ENCODE results near the gene ARHGAP26.
"Not testable (repeated sequence)": the region's sequence is repeated elsewhere in the genome, so short reads cannot be mapped to it uniquely, and the experiment has no call there.

The ARHGAP26 gene

GRCh38 chr5:143080982-143081381 is 310.8 kb downstream of the ARHGAP26 start:
- Mint-ChIP-seq H3K4me3 (no peak overlapping the region), H3K27ac (no peak overlapping the region), H3K27me3 (ENCODE audit: low read depth) (no peaks in the 10 kb centered on the region), H3K4me1 (ENCODE audit: low read depth) (no peaks in the 10 kb centered on the region), H3K9me3 (no peaks in the 10 kb centered on the region), H3K36me3 (ENCODE audit: low read depth) (peaks cover 4% of the 10 kb centered on the region)
- DNase-seq (ENCODE audit: low spot score), result no peak

- no peak for DNase-seq (ENCODE audit: low spot score)
- Mint-ChIP-seq H3K27me3 (ENCODE audit: low read depth) (no peaks in the 10 kb centered on the region), H3K4me1 (ENCODE audit: low read depth) (no peaks in the 10 kb centered on the region), H3K4me3 (no peak overlapping the region), H3K27ac (no peak overlapping the region), H3K36me3 (ENCODE audit: low read depth) (peaks cover 4% of the 10 kb centered on the region), H3K9me3 (no peaks in the 10 kb centered on the region)
Observed at GRCh38 chr5:143083006-143083405, 312.8 kb downstream of the ARHGAP26 start.

- DNase-seq (ENCODE audit: low spot score), result no peak
Observed at GRCh38 chr5:143084407-143084806, 314.2 kb downstream of the ARHGAP26 start.

GRCh38 chr5:143085319-143085917 is 315.2 kb downstream of the ARHGAP26 start:
- no peaks in the 10 kb centered on the region for H3K27me3 Mint-ChIP-seq (ENCODE audit: low read depth)
- H3K27ac Mint-ChIP-seq, result no peak overlapping the region
- peaks cover 4% of the 10 kb centered on the region for H3K36me3 Mint-ChIP-seq (ENCODE audit: low read depth)

More at GRCh38 chr5:143084407-143084806, 314.2 kb downstream of the ARHGAP26 start:
- H3K27ac Mint-ChIP-seq, result no peak overlapping the region
- H3K36me3 Mint-ChIP-seq (ENCODE audit: low read depth), result peaks cover 4% of the 10 kb centered on the region
- no peak overlapping the region for H3K4me3 Mint-ChIP-seq
- no peaks in the 10 kb centered on the region for H3K4me1 Mint-ChIP-seq (ENCODE audit: low read depth)
- H3K9me3 Mint-ChIP-seq, result no peaks in the 10 kb centered on the region
- no peaks in the 10 kb centered on the region for H3K27me3 Mint-ChIP-seq (ENCODE audit: low read depth)

GRCh38 chr5:143086546-143086907 is 316.4 kb downstream of the ARHGAP26 start:
- Mint-ChIP-seq H3K4me1 (ENCODE audit: low read depth) (no peaks in the 10 kb centered on the region), H3K36me3 (ENCODE audit: low read depth) (peaks cover 4% of the 10 kb centered on the region), H3K27me3 (ENCODE audit: low read depth) (no peaks in the 10 kb centered on the region), H3K9me3 (no peaks in the 10 kb centered on the region), H3K27ac (no peak overlapping the region), H3K4me3 (no peak overlapping the region)
- DNase-seq (ENCODE audit: low spot score), result no peak

More at GRCh38 chr5:143085319-143085917, 315.2 kb downstream of the ARHGAP26 start:
- H3K4me3 Mint-ChIP-seq, result no peak overlapping the region
- H3K4me1 Mint-ChIP-seq (ENCODE audit: low read depth), result no peaks in the 10 kb centered on the region
- no peak for DNase-seq (ENCODE audit: low spot score)
- no peaks in the 10 kb centered on the region for H3K9me3 Mint-ChIP-seq

- no peak for DNase-seq (ENCODE audit: low spot score)
- Mint-ChIP-seq H3K27ac (no peak overlapping the region), H3K36me3 (ENCODE audit: low read depth) (peaks cover 4% of the 10 kb centered on the region), H3K27me3 (ENCODE audit: low read depth) (no peaks in the 10 kb centered on the region), H3K9me3 (no peaks in the 10 kb centered on the region), H3K4me3 (no peak overlapping the region), H3K4me1 (ENCODE audit: low read depth) (no peaks in the 10 kb centered on the region)
Observed at GRCh38 chr5:143086908-143087637, 316.9 kb downstream of the ARHGAP26 start.

GRCh38 chr5:143088702-143089101 is 318.5 kb downstream of the ARHGAP26 start:
- not testable (repeated sequence) for H3K4me1 Mint-ChIP-seq (ENCODE audit: low read depth); H3K9me3 Mint-ChIP-seq; H3K4me3 Mint-ChIP-seq; H3K36me3 Mint-ChIP-seq (ENCODE audit: low read depth); H3K27me3 Mint-ChIP-seq (ENCODE audit: low read depth); H3K27ac Mint-ChIP-seq; DNase-seq (ENCODE audit: low spot score)

DNA sequence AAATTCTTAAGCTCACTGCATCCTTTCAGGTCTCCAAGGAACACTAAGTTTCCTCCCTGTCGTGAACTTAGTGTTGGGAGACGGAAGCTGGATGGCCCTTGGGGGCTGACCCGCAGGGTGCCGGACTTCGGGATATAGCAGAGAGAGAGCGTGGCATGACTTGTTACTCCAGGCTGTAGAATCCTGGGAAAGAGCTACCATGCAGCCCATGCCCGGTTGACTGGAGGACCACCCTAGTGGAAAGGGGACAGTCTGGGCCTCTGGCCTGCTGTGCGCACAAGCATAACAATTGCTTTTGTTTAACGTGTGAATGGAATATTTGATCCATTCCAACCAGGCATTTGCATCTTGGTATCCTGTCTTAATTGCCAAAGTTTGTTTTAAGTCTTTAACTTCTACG is 319.9 kb downstream of the ARHGAP26 start:
- H3K4me1 Mint-ChIP-seq (ENCODE audit: low read depth); H3K27ac Mint-ChIP-seq: not testable (repeated sequence)

GRCh38 chr5:143092711-143093451 is 322.7 kb downstream of the ARHGAP26 start:
- H3K9me3 Mint-ChIP-seq; DNase-seq (ENCODE audit: low spot score); H3K4me3 Mint-ChIP-seq; H3K4me1 Mint-ChIP-seq (ENCODE audit: low read depth); H3K27me3 Mint-ChIP-seq (ENCODE audit: low read depth); H3K27ac Mint-ChIP-seq; H3K36me3 Mint-ChIP-seq (ENCODE audit: low read depth): not testable (repeated sequence)

More for the DNA sequence above, 319.9 kb downstream of the ARHGAP26 start:
- not testable (repeated sequence) for H3K4me3 Mint-ChIP-seq; DNase-seq (ENCODE audit: low spot score); H3K27me3 Mint-ChIP-seq (ENCODE audit: low read depth); H3K9me3 Mint-ChIP-seq; H3K36me3 Mint-ChIP-seq (ENCODE audit: low read depth)

GRCh38 chr5:143093452-143094086 is 323.4 kb downstream of the ARHGAP26 start:
- Mint-ChIP-seq H3K36me3 (ENCODE audit: low read depth) (no peaks in the 10 kb centered on the region), H3K4me3 (no peak overlapping the region), H3K27ac (no peak overlapping the region), H3K4me1 (ENCODE audit: low read depth) (peaks cover 9% of the 10 kb centered on the region), H3K27me3 (ENCODE audit: low read depth) (no peaks in the 10 kb centered on the region), H3K9me3 (no peaks in the 10 kb centered on the region)
- DNase-seq (ENCODE audit: low spot score), result peak; percentile 29

GRCh38 chr5:143094087-143094521 is 323.9 kb downstream of the ARHGAP26 start:
- Mint-ChIP-seq H3K27ac (no peak overlapping the region), H3K4me1 (ENCODE audit: low read depth) (peaks cover 9% of the 10 kb centered on the region), H3K27me3 (ENCODE audit: low read depth) (no peaks in the 10 kb centered on the region), H3K4me3 (peak overlapping the region; percentile 21), H3K9me3 (no peaks in the 10 kb centered on the region), H3K36me3 (ENCODE audit: low read depth) (no peaks in the 10 kb centered on the region)
- DNase-seq (ENCODE audit: low spot score), result no peak

DNA sequence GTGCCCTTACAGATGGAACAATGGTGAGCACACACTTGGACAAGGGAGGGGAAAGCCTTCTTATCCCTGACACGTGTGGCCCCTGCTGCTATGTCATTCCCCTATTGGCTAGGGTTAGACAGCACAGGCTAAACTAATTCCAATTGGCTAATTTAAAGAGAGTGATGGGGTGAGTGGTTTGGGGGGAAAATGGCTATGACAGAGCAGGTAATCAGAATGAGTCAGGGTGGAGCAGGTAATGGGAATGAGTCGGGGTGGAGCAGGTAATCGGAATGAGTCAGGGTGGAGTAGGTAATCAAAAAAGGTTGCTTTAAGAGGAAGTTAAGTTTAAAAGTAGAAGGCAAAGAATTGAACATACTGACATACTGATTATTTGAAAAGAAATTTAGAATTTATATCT is 324.4 kb downstream of the ARHGAP26 start:
- not testable (repeated sequence) for H3K36me3 Mint-ChIP-seq (ENCODE audit: low read depth); H3K9me3 Mint-ChIP-seq; DNase-seq (ENCODE audit: low spot score); H3K27me3 Mint-ChIP-seq (ENCODE audit: low read depth); H3K4me1 Mint-ChIP-seq (ENCODE audit: low read depth); H3K27ac Mint-ChIP-seq
- H3K4me3 Mint-ChIP-seq, result peak overlapping the region; percentile 21

DNA sequence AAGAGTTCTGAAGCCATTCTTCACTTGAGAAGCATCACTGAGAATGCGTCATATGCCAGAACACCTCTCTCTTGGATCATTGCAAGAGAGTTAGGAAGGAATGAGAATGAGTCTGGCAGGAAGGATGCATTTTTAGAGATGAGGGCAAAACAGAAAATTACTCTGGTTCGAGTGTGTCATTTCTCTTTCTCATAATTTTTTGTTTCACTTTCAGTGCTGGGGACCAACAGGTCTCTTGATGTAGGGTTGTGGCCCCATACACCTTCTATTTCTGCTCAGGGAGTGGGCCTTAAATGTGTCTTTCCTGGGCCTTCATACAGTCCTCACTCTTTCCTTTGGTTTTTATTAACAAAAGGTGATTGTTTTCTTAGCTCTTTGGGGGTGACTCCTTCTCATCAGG is 330.9 kb downstream of the ARHGAP26 start:
- Mint-ChIP-seq H3K36me3 (ENCODE audit: low read depth) (peaks cover 7% of the 10 kb centered on the region), H3K9me3 (no peaks in the 10 kb centered on the region), H3K27ac (peak overlapping the region; percentile 88), H3K4me1 (ENCODE audit: low read depth) (peaks cover 25% of the 10 kb centered on the region), H3K27me3 (ENCODE audit: low read depth) (no peaks in the 10 kb centered on the region), H3K4me3 (peak overlapping the region; percentile 52)
- DNase-seq (ENCODE audit: low spot score), result peak; percentile 30

Measured in T-helper 2 cell treated with Interferon-gamma antibody and Interleukin-4, amounts not matched to agents 5 μg/mL and 100 μg/mL, for 36 hours (primary cell).